HL-60/S4 treated with phorbol 12-myristate 13-acetate at 8.2 ng/mL for 4 days and 3 days (cell line): ENCODE results near the gene CSNK1G1.
"Not testable (repeated sequence)": the region's sequence is repeated elsewhere in the genome, so short reads cannot be mapped to it uniquely, and the experiment has no call there.

Source experiments
- in situ Hi-C: fragments of 300-500 bp; cut with MboI; formaldehyde crosslinking; loops from 2 replicates; pipeline ENCODE4 v1.15.0; 2022; ENCODE audit warnings: low sequenced_read_pairs

The CSNK1G1 gene

DNA sequence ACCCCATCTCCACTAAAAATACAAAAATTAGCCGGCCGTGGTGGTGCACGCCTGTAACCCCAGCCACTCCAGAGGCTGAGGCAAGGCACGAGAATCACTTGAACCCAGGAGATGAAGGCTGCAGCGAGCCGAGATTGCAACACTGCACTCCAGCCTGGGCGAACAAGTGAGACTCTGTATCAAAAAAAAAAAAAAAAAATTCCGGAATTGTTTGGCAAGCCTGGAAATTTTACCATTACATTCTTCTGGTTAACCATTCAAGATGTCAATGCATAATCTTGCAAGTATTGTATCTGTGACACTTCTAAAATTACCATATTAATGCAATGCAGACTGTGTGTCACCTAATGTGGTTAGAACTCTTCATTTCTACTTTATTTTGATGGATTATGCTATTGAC lies 67.0 kb downstream of the CSNK1G1 start:
- in situ Hi-C loops, result no loop called here

DNA sequence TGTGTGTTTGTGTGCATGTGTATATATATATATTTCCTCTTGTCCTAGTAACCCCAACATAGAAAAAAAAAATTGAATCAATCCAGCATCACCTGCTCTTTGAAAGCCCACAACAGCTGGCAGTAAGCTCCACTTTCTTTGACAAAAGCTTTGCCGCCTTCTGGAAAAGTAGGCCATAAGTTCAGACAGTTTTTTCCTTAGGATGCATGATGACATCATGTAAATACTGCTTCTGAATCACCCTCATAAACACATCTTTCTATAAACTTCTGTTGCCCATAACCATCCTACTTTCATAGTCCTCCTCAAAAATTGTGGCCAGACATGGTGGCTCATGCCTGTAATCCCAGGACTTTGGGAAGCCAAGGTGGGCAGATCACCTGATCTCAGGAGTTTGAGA lies 67.4 kb downstream of the CSNK1G1 start:
- in situ Hi-C loops, result no loop called here

DNA sequence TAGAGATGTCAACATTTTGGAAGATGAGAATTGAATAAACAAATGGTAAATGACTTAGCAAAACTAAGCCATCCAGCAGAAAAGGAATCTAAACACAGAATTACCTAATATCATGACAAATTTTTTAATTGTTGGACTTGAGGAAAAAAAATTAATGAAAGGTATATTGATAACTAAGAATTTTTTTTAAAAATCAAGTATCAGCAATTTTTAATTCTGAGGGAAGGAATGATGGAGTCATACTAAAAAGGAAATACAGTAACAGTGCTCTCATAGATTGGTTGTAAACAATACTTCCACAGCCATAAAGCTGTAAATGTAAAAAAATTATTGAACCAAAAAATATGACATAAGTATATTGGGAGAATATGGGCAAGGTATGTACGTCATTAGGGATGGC lies 68.0 kb downstream of the CSNK1G1 start:
- in situ Hi-C loops, result no loop called here

DNA sequence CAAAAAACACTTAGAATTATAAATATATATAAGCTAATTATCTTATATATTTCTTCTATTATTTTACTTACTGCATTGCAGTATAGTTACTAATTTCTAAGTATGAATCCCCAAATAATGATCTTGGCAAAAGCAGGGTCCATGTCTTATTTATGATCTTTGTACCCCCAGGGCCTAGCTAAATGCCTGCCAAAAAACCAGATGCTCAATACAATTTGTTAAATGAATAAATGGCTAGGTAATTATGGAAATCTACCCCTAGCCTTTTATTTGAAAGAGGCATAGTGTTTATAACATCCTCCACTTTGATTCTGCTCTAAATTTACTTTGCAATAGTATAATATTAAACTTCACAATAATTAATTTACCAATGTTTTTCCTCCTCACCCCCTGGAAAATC lies 69.5 kb downstream of the CSNK1G1 start:
- in situ Hi-C loops, result no loop called here

DNA sequence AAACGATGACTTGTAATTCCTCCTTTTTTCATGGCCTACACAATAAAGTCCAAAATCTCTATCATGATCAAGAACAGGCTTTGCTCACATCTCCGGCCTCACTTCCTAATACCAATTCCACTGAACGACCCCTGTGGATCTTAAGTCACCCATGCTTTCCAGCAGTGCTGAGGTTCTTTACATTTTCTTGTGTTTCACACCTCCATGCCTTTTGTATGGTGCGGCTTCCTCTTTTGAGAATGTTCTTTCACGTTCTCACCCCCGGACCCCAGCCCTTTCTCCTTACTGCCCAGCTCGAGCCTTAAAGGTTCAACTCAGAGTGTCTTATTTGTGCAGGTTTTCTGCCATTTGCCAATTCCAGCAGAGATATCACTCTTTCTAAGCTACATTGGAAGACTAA lies 70.1 kb downstream of the CSNK1G1 start:
- in situ Hi-C loops, result no loop called here

DNA sequence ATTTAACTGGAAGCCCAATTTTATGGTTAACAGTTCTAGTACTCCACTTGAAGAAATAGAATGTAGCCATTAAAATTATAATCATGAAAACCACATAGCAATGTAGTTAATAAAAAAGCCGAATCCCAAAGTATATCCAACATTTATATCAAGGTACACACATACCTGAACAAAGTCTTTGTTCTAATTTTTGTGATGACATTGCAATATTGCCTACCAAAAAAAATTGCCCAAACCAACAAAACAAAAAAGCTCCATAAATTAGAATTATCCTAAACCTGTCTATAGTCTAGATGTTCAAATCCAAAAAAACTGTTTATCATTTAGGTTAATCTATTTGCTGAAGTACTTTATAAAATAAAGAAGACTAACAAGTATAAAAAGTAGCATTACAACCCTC lies 70.8 kb downstream of the CSNK1G1 start:
- in situ Hi-C loops, result no loop called here

DNA sequence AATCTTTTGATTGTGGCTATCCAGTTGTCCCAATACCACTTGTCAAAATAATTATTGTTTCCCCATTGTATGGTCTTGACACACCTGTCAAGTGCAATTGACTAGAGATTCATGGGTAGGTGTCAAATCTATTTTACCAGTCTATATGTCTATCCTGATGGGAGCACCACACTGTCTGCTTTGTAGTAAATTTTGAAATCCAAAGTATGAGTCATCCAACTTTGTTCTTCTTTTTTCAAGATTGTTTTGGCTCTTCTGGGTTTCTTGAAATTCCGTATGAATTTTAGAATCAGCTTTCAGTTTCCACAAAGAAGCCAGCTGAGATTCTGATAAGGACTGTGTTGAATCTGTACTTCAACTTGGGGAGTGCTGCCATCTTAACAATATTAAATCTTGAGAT lies 71.9 kb downstream of the CSNK1G1 start:
- in situ Hi-C loops, result no loop called here

DNA sequence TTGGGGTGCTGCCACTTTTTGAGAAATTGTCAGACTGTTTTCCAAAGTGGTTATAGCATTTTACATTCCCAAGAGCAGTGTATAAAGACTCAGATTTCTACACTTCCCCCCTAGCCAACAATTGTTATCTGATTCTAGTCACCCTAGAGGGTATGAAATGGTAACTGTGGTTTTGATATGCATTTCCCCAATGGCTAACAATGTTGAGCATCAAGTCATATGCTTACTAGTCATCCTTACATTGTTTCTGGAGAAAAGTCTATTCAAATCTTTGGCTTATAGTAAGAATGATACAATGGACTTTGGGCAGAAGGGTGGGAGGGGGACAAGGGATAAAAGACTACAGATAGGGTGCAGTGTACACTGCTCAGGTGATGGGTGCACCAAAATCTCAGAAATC lies 73.3 kb downstream of the CSNK1G1 start:
- in situ Hi-C loops, result no loop called here

DNA sequence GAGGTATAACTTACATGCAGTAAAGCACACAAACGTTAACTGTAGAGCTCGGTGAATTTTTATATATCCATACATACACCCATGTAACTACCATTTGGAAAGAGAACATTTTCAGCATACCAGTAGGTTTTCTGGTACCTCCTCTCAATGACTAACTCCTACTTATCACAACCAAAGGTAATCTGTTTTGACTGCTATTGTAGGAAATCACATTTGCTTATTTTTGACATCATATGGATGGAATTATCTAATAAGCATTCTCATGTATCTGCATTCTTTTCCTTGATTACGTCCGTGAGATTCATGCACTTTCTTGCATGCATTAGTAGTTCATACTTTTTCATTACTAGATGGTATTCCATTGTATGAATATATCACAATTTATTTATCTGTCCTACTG lies 76.8 kb downstream of the CSNK1G1 start:
- in situ Hi-C loops, result no loop called here

DNA sequence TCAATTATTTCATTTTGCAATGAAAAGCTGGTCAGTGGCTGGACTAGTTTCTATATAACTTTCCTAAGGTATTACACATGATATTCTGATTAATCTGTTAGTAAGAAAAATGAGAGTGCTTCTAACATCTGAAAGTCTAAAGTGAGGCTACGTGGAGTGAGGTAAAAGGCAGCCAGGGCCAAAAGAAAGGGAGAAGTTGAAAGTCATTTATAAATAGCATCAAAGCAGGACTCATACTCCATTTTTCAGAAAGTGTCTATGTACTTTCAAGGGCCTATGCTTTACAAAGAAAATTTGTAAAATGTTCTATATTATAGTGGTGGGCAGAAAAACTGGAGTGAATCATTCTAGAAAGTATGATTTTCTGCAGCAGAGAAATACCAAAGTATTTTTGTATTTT lies 80.0 kb downstream of the CSNK1G1 start:
- in situ Hi-C loops, result no loop called here

DNA sequence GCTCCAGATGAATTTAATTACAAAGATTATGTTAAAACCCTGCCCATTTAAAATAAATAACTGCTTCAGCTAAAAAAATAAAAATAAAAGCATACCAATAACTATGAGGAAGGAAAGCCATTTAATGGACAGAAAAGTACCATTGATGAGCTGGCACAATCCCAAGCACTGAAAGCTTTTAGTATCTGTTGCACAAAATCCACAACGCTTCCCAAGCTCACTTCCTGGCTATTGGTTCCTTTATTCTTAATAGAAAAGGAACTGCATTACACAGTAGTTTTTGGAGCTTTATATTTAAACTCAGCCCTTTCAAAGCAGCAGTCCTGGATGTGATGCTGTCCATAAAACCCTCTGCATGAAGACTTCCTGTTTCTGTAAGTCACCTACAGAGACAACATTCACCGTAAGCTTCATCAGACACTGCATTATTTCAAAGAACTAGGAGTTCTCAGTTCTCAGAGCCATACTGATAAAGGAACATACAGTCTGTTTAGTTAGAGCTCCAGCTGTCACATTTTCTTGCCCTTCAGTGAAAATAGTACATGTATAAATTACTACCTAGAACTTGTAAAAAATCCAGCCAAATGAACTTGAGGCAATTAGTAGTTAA lies 81.5 kb downstream of the CSNK1G1 start:
- in situ Hi-C loops, result no loop called here

DNA sequence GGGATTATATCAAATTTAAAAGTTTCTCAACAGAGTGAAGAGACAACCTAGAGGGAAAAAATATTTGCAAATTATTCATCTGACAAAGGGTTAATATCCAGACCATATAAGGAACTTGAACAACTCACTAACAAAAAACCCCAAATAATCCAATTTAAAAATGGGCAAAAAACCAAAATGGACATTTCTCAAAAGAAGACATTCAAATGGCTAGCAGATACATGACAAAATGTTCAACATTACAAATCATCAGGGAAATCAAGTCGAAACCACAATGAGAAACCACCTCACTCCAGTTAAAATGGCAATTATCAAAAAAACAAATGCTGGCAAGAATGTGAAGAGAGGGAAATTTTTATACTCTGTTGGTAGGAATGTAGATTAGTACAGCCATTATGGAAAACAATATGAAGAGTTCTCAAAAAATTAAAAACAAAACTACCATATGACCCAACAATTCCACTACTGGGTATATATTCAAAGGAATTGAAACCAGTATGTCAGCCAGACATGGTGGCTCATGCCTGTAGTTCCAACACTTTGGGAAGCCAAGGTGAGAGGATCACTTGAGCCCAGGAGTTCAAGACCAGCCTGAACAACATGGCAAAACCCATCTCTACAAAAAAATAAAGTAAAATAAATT lies 88.5 kb downstream of the CSNK1G1 start:
- in situ Hi-C loops, result no loop called here

DNA sequence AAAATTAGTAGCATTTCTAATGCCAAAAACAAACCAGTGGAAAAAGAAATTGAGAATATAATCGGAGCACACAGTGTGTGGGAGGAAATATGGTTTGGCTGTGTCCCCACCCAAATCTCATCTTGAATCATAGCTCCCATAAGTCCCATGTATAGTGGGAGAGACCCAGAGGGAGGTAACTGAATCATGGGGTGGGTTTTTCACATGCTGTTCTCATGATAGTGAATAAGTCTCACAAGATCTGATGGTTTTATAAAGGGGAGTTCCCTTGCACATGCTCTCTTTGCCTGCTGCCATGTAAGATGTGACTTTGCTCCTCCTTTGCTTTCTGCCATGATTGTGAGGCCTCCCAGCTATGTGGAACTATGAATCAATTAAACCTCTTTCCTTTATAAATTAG lies 90.8 kb downstream of the CSNK1G1 start:
- in situ Hi-C loops, result not testable (repeated sequence)

DNA sequence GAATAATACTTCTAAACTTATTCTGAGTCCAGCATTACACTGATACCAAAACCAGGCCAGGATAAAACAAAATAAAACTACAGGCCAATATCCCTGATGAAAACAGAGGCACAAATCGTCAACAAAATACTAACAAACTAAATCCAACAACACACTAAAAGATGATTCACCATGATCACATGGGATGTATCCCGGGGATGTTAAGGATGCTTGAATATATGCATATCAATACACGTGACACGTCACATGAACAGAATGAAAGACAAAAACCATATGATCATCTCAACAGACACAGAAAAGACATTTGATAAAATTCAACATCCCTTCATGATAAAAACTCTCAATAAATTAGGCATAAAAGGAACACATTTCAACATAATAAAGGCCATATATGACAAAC lies 91.5 kb downstream of the CSNK1G1 start:
- in situ Hi-C loops, result no loop called here

DNA sequence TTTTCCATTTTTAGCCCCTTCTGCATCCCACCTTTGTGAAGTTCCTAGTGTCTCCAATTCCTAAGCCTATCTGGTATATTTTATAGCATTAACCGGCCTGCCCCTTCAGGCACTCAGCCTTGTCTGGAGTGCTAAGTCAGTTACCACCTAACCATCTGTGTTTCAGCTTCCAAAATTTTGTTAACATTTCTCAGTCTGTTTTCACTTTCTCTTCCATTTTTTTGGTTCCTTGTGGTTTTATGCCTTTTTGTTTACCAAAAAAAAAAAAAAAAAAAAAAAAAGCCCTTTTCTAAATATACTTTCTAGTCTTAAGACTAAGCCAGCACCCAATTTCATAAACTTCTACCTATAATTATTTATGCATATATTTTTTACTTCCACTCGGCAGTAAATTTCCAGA lies 92.4 kb downstream of the CSNK1G1 start:
- in situ Hi-C loops, result no loop called here

DNA sequence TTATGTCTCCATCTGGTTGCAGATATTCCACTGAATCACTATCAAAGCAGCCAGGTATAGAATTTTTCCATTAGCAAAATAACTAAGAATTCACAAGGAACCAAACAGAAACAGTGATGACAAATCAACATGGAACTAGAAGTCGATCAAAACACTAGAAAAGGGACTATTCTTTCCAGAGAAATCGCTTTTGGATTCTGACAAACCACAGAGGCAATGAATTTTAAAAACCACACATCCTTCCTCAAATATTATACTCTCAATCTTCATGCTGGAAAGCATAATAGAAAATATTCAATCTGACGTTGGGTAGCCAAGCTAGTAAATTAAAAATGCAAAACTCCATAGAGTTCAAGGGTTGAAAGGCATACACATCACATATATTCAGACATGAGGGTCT lies 99.9 kb downstream of the CSNK1G1 start:
- in situ Hi-C loops, result no loop called here

DNA sequence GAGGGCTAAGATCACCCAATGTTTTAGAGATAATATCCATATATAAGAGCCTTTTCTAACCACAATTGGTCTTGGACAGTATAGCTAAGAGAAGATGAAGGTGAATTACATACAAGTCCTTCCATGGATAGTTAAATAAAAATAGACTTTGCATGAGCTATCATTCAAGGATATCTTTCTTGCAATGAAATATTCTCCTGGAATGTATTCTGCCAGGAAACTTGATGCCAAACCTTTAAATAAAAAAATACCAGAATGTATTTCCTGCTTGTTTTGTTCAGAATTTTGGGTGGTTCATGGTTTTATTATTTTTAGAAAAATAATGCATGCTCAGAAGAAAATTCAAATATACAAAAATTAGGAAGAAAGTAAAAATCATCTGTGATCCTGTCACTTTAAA lies 104.3 kb downstream of the CSNK1G1 start:
- in situ Hi-C loops, result no loop called here

DNA sequence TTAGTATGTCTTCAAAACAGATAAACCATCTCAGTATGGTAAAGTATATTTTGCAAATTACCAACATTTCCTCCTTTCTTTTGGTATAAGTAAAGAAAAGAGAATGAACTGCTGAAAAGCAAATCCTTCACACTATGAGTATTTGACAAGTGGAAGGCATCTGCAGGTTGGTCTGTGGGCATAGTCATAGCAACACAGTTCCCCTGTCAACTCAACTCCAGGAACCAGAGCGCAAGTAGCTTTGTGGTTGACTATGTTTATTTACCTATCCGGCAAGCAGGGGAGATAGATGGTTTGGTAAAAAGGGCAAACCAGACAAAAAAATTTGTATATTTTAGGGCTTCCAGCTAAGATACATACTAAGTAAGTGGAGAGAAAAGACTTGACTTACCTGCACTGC lies 104.9 kb downstream of the CSNK1G1 start:
- in situ Hi-C loops, result no loop called here

DNA sequence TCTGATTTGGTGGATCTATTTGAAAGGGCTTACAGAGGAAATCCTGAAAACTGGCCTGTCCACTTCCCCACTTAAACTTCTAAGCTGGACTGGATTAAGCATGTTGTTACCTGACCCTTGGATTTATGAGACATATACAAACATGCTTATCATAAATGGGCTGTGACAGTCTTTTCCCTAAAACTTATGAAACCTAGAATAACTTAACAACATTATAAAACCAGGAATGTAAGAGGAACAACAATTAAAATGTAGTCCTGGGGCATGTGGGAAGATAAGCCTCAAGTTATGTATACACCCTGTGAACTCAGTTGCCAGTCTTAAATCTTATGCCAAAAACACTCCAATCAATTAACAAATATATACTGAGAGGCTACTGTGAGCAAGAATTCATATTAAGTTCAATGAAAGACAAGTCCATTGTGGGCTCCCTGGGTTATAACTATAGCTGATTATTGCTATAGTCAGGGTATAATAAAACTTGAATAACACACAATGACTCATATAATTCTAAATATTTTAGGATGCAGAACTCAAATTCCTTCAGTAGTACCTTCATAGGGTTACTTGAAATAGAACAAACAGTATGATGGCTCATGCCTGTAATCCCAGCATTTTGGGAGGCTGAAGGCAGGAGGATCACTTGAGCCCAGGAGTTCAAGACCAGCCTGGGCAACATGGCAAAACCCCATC lies 105.9 kb downstream of the CSNK1G1 start:
- in situ Hi-C loops, result no loop called here

DNA sequence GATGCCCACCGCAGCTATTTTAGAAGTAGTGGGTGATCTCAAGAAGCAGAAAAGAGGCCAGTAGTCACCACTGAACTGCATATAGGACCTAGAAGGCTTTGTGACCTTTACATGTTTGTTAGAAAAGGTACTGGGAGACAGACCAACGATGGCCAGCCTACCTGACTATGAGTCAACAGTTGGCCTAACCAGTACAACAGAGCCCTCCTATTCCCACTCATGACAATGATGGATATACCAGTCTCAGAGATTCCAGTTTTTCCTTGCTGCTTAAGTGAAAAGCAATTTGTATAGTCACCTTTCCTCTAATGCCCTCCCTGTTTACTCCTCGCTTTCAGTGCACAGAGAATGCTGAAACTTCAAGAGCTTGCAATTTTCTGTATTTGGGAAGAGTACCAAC lies 106.6 kb downstream of the CSNK1G1 start:
- in situ Hi-C loops, result no loop called here

DNA sequence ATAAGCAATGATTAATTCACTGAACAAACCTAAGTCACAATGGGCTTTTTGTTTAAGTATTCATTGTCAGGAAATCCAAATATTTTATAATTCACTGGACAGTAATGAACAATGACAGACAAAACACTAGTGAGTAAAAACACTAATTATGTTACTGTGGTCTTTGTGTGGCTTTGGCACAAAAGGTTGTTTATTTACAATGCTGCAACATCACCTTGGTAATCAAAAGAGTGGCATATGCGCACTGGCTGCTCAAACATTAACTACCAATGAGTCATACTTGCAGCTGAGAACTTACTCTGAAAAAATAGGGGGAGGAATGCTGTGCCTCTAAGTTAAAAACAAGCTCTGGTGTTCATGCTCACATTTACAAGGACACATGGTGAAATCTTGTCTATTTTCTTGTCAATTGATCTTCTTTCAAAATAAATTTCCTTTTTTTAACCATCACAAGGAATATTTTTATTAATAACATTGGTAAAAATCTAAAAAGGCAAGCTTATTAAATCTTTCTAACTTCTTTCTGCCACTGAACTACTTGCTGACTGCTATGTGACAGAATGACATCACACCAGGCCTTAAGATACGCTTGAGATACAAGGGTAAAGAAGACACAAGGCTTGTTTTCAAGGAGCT lies 107.9 kb downstream of the CSNK1G1 start:
- in situ Hi-C loops, result no loop called here

DNA sequence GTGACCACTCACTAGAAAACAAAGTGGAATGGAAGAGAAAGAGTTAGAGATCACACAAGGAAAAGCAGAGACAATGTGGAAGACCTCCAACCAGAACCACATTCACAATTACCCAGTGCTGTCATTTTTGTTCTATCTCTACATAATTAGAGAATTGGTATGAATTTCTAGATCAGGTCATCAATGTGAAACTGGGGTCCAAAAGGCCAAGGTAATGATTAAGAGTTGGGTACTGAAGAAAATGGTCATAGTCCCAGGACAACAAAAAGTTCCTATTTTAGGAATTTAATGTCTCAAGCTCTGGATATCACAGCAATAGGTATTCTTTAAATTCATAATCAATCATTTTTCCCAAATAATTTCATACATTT lies 108.5 kb downstream of the CSNK1G1 start:
- in situ Hi-C loops, result no loop called here
